ENCODE data around the gene SLFN13.

Gene SLFN13

DNA sequence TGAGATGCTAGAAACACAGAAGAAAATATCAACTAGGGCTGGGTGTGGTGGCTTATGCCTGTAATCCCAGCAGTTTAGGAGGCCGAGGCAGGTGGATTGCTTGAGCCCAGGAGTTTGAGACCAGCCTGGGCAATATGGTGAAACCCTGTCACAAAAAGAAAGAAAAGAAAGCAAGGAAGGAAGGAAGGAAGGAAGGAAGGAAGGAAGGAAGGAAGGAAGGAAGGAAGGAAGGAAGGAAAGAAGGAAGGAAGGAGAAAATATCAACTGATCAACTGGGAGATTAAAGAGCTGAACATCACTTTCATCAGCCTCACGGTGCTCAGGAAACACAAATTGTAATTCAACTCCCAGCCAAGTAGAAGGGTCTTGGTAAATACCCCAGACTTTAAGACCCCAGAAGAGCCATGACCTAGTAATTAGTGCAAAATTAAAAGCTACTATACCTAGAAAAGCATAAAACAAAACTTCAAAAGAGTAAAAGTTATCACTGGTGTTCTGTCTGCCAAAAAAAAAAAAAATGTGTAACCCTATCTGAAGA lies 27.8 kb upstream of the SLFN13 start:
- Histone ChIP-seq H3K9me2 (replicated peaks; ENCODE audit: insufficient read depth, low read length) (no peaks in the 10 kb centered on the region), H3K4me2 (ENCODE audit: low read depth, low read length, poor library complexity, severe bottlenecking) (no peak overlapping the region), H3K4me3 (ENCODE audit: insufficient read depth, low read length, poor library complexity, severe bottlenecking) (no peak overlapping the region), H3K9me3 (ENCODE audit: insufficient read depth, low read length) (no peaks in the 10 kb centered on the region), H3K27ac (ENCODE audit: low read depth, low read length) (no peak overlapping the region), H3K36me3 (ENCODE audit: low read length) (no peaks in the 10 kb centered on the region), H2AFZ (ENCODE audit: low read depth, low read length, severe bottlenecking) (no peak overlapping the region), H3K79me2 (ENCODE audit: insufficient read depth, low read length) (no peaks in the 10 kb centered on the region), H3K27me3 (ENCODE audit: low read length) (no peaks in the 10 kb centered on the region), H3K9ac (ENCODE audit: low read length) (no peak overlapping the region), H4K20me1 (ENCODE audit: low read depth, low read length) (no peaks in the 10 kb centered on the region), H3F3A (ENCODE audit: insufficient read depth) (no peaks in the 10 kb centered on the region)
- TF ChIP-seq CTCF (IDR thresholded peaks at IDR 0.05; ENCODE audit: insufficient read depth, low read length, poor library complexity, severe bottlenecking) (no peak), EZH2phosphoT487 (conservative IDR thresholded peaks at IDR 0.05; ENCODE audit: low read length) (no peak)

GRCh38 chr17:35468475-35468874 lies 19.9 kb upstream of the SLFN13 start:
- Histone ChIP-seq H3K4me2 (ENCODE audit: low read depth, low read length, poor library complexity, severe bottlenecking) (no peak overlapping the region), H3K79me2 (ENCODE audit: insufficient read depth, low read length) (no peaks in the 10 kb centered on the region), H3K9ac (ENCODE audit: low read length) (no peak overlapping the region), H3K9me2 (replicated peaks; ENCODE audit: insufficient read depth, low read length) (no peaks in the 10 kb centered on the region), H2AFZ (ENCODE audit: low read depth, low read length, severe bottlenecking) (no peak overlapping the region), H4K20me1 (ENCODE audit: low read depth, low read length) (no peaks in the 10 kb centered on the region), H3K4me3 (ENCODE audit: insufficient read depth, low read length, poor library complexity, severe bottlenecking) (no peak overlapping the region), H3K9me3 (ENCODE audit: insufficient read depth, low read length) (no peaks in the 10 kb centered on the region), H3F3A (ENCODE audit: insufficient read depth) (no peaks in the 10 kb centered on the region), H3K27me3 (ENCODE audit: low read length) (no peaks in the 10 kb centered on the region), H3K36me3 (ENCODE audit: low read length) (no peaks in the 10 kb centered on the region), H3K27ac (ENCODE audit: low read depth, low read length) (no peak overlapping the region)
- TF ChIP-seq CTCF (IDR thresholded peaks at IDR 0.05; ENCODE audit: insufficient read depth, low read length, poor library complexity, severe bottlenecking) (no peak), EZH2phosphoT487 (conservative IDR thresholded peaks at IDR 0.05; ENCODE audit: low read length) (no peak)

- Histone ChIP-seq H3K27ac (ENCODE audit: low read depth, low read length) (no peak overlapping the region), H3K9me3 (ENCODE audit: insufficient read depth, low read length) (no peaks in the 10 kb centered on the region), H3K36me3 (ENCODE audit: low read length) (no peaks in the 10 kb centered on the region), H3K9me2 (replicated peaks; ENCODE audit: insufficient read depth, low read length) (no peaks in the 10 kb centered on the region), H3K4me3 (ENCODE audit: insufficient read depth, low read length, poor library complexity, severe bottlenecking) (no peak overlapping the region), H3K27me3 (ENCODE audit: low read length) (no peaks in the 10 kb centered on the region), H3K9ac (ENCODE audit: low read length) (no peak overlapping the region), H3K4me2 (ENCODE audit: low read depth, low read length, poor library complexity, severe bottlenecking) (no peak overlapping the region), H4K20me1 (ENCODE audit: low read depth, low read length) (no peaks in the 10 kb centered on the region), H3F3A (ENCODE audit: insufficient read depth) (no peaks in the 10 kb centered on the region), H2AFZ (ENCODE audit: low read depth, low read length, severe bottlenecking) (no peak overlapping the region), H3K79me2 (ENCODE audit: insufficient read depth, low read length) (no peaks in the 10 kb centered on the region)
- TF ChIP-seq CTCF (IDR thresholded peaks at IDR 0.05; ENCODE audit: insufficient read depth, low read length, poor library complexity, severe bottlenecking) (no peak), EZH2phosphoT487 (conservative IDR thresholded peaks at IDR 0.05; ENCODE audit: low read length) (no peak)
Measured at GRCh38 chr17:35467824-35468223, 19.3 kb upstream of the SLFN13 start.

All from SU-DHL-6 (cell line).